HepG2 (cell line): ENCODE data around the gene SLC11A1. TPM values are rescaled to one million over a fixed set of nuclear protein-coding genes. Genes with fewer than 3 reads are reported as not detected.

Source experiments
- AKAP8 ChIP-seq: sonication (generic); formaldehyde crosslinking; IDR thresholded peaks from 2 replicates; pipeline ENCODE4 v1.5.1; 2020; ENCODE audit warnings: mild to moderate bottlenecking, missing genetic modification reagents
- BRD4 ChIP-seq: sonication (generic); formaldehyde crosslinking; IDR thresholded peaks from 2 replicates; pipeline ENCODE4 v1.4.0; 2020; ENCODE audit warnings: missing genetic modification reagents
- CAMTA2 ChIP-seq: sonication (generic); formaldehyde crosslinking; IDR thresholded peaks from 2 replicates; pipeline ENCODE4 v1.4.0; 2020; ENCODE audit warnings: mild to moderate bottlenecking, missing genetic modification reagents, borderline replicate concordance
- EEA1 ChIP-seq: sonication (generic); formaldehyde crosslinking; IDR thresholded peaks from 2 replicates; pipeline ENCODE4 v1.5.1; 2020; ENCODE audit warnings: mild to moderate bottlenecking, missing genetic modification reagents, borderline replicate concordance
- FLYWCH1 ChIP-seq: sonication (generic); formaldehyde crosslinking; IDR thresholded peaks from 2 replicates; pipeline ENCODE4 v1.8.1; 2023; ENCODE audit warnings: mild to moderate bottlenecking, missing genetic modification reagents
- HNF4A ChIP-seq: sonication (generic); formaldehyde crosslinking; IDR thresholded peaks from 2 replicates; pipeline ENCODE4 v1.4.0; 2020; ENCODE audit warnings: missing genetic modification reagents
- KDM2A ChIP-seq: sonication (generic); formaldehyde crosslinking; IDR thresholded peaks from 2 replicates; pipeline ENCODE4 v1.4.0; 2020; ENCODE audit warnings: low read depth, missing genetic modification reagents, borderline replicate concordance
- KLF16 ChIP-seq, 2 experiments: sonication (generic) in 1 of 2; formaldehyde crosslinking in 1 of 2; IDR thresholded peaks; 2 replicates each; pipeline versions ENCODE4 v1.6.1 to v1.8.0; 2016 to 2023; ENCODE audit warnings: missing genetic modification reagents in 2 of 2, missing compliant biosample characterization in 1 of 2
- PAWR ChIP-seq: sonication (generic); formaldehyde crosslinking; IDR thresholded peaks from 2 replicates; pipeline ENCODE4 v1.4.0; 2020; ENCODE audit warnings: missing genetic modification reagents, mild to moderate bottlenecking, borderline replicate concordance
- SAFB2 ChIP-seq: sonication (generic); formaldehyde crosslinking; IDR thresholded peaks from 2 replicates; pipeline ENCODE4 v1.5.1; 2020; ENCODE audit warnings: missing genetic modification reagents, low read depth, mild to moderate bottlenecking, borderline replicate concordance
- UBTF ChIP-seq: sonication (generic); formaldehyde crosslinking; IDR thresholded peaks from 2 replicates; pipeline ENCODE4 v1.4.0; 2020; ENCODE audit warnings: mild to moderate bottlenecking, missing genetic modification reagents
- ZBTB42 ChIP-seq: sonication (generic); formaldehyde crosslinking; IDR thresholded peaks from 2 replicates; pipeline ENCODE4 v1.5.0; 2020; ENCODE audit warnings: mild to moderate bottlenecking, missing genetic modification reagents
- ZNF121 ChIP-seq: sonication (generic); formaldehyde crosslinking; IDR thresholded peaks from 2 replicates; pipeline ENCODE4 v1.5.0; 2020; ENCODE audit warnings: mild to moderate bottlenecking, missing genetic modification reagents
- ZNF256 ChIP-seq: sonication (generic); formaldehyde crosslinking; conservative IDR thresholded peaks from 2 replicates; pipeline ENCODE4 v1.4.0; 2020; ENCODE audit warnings: missing genetic modification reagents
- ZNF501 ChIP-seq: sonication (generic); formaldehyde crosslinking; IDR thresholded peaks from 2 replicates; pipeline ENCODE4 v1.5.1; 2020; ENCODE audit warnings: mild to moderate bottlenecking, moderate library complexity, missing genetic modification reagents
- ZNF629 ChIP-seq: sonication (generic); formaldehyde crosslinking; conservative IDR thresholded peaks from 2 replicates; pipeline ENCODE4 v1.5.0; 2020; ENCODE audit warnings: missing genetic modification reagents
- ZNF678 ChIP-seq: sonication (generic); formaldehyde crosslinking; IDR thresholded peaks from 2 replicates; pipeline ENCODE4 v1.4.0; 2020; ENCODE audit warnings: mild to moderate bottlenecking, missing genetic modification reagents
- polyA plus RNA-seq, 8 experiments: library from polyadenylated mRNA; depleted of rRNA in 3 of 8; stranded (reverse) in 7 of 8; unstranded in 1 of 8; fragments of >200 nt; fragmentation: Illumina TruSeq in 4 of 8; extraction: Trizol in 4 of 8; gene quantifications; 2 replicates each; pipeline versions ENCODE4 v1.2.1 to v1.2.3, GENCODE V29; 2011 to 2016; ENCODE audit warnings: low read depth in 4 of 8, missing spikeins in 1 of 8, mixed read lengths in 1 of 8; ENCODE audit not compliant: insufficient read depth in 1 of 8
- total RNA-seq, 5 experiments: library from RNA; depleted of rRNA; stranded (reverse); fragments of >200 nt; fragmentation: Illumina TruSeq; extraction: Trizol; gene quantifications; 2 replicates each; pipeline ENCODE4 v1.2.3, GENCODE V29; 2016; ENCODE audit warnings: low read depth in 1 of 5
- TF ChIP-seq, protein P1 (sequence below): sonication (generic); formaldehyde crosslinking; IDR thresholded peaks from 2 replicates; pipeline ENCODE4 v1.9.0; 2022; ENCODE audit warnings: missing genetic modification reagents, mild to moderate bottlenecking, borderline replicate concordance
- TF ChIP-seq, protein P2 (sequence below): sonication (generic); formaldehyde crosslinking; IDR thresholded peaks from 2 replicates; pipeline ENCODE4 v1.8.0; 2022; ENCODE audit warnings: missing genetic modification reagents, mild to moderate bottlenecking, inconsistent platforms, borderline replicate concordance
- TF ChIP-seq, protein P3 (sequence below): sonication (generic); formaldehyde crosslinking; IDR thresholded peaks from 2 replicates; pipeline ENCODE4 v1.4.0; 2020; ENCODE audit warnings: mild to moderate bottlenecking, missing genetic modification reagents
- TF ChIP-seq, protein P4 (sequence below): sonication (generic); formaldehyde crosslinking; IDR thresholded peaks from 2 replicates; pipeline ENCODE4 v1.5.0; 2020; ENCODE audit warnings: mild to moderate bottlenecking, missing genetic modification reagents, borderline replicate concordance

The SLC11A1 gene
- total and polyA plus RNA-seq, 2 of the 13 experiments (the other 11 are each of a cell fraction or from before 2014, with no cell fraction given) = 0.33 to 2.3 TPM

GRCh38 chr2:218419630-218420216 is 37.6 kb downstream of the SLC11A1 start (continued):
- TF ChIP-seq KDM2A = 0 out of 2 replicates have a peak, but pooled peaks have one; percentile 16
- peak; percentile 3; the same call in 1 of the 2 replicates for TF ChIP-seq HNF4A (CRISPR knock-in tag)
- TF ChIP-seq ZBTB42 (CRISPR knock-in tag) = 0 out of 2 replicates have a peak, but pooled peaks have one; percentile 24
- TF ChIP-seq PAWR = 0 out of 2 replicates have a peak, but pooled peaks have one; percentile 48
- peak; percentile 80 for TF ChIP-seq ZNF629 (CRISPR knock-in tag)
- TF ChIP-seq SAFB2 (CRISPR knock-in tag) = peak; percentile 44; the same call in 1 of the 2 replicates
- 0 out of 2 replicates have a peak, but pooled peaks have one; percentile 30 for TF ChIP-seq ZNF501 (CRISPR knock-in tag)
- no peak for TF ChIP-seq KLF16 (CRISPR knock-in tag; IDR thresholded peaks at IDR 0.05)
- TF ChIP-seq AKAP8 (CRISPR knock-in tag) = 0 out of 2 replicates have a peak, but pooled peaks have one; percentile 50
- TF ChIP-seq ZNF121 (CRISPR knock-in tag) = peak; percentile 62; the same call in 1 of the 2 replicates
- TF ChIP-seq, protein P1, sequence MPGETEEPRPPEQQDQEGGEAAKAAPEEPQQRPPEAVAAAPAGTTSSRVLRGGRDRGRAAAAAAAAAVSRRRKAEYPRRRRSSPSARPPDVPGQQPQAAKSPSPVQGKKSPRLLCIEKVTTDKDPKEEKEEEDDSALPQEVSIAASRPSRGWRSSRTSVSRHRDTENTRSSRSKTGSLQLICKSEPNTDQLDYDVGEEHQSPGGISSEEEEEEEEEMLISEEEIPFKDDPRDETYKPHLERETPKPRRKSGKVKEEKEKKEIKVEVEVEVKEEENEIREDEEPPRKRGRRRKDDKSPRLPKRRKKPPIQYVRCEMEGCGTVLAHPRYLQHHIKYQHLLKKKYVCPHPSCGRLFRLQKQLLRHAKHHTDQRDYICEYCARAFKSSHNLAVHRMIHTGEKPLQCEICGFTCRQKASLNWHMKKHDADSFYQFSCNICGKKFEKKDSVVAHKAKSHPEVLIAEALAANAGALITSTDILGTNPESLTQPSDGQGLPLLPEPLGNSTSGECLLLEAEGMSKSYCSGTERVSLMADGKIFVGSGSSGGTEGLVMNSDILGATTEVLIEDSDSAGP (CRISPR knock-in tag) = peak; percentile 45; the same call in 1 of the 2 replicates
- TF ChIP-seq BRD4 (CRISPR knock-in tag) = 0 out of 2 replicates have a peak, but pooled peaks have one; percentile 16
- 0 out of 2 replicates have a peak, but pooled peaks have one; percentile 49 for TF ChIP-seq EEA1 (CRISPR knock-in tag)
- no peak for TF ChIP-seq ZNF256 (CRISPR knock-in tag)
- TF ChIP-seq, protein P2, sequence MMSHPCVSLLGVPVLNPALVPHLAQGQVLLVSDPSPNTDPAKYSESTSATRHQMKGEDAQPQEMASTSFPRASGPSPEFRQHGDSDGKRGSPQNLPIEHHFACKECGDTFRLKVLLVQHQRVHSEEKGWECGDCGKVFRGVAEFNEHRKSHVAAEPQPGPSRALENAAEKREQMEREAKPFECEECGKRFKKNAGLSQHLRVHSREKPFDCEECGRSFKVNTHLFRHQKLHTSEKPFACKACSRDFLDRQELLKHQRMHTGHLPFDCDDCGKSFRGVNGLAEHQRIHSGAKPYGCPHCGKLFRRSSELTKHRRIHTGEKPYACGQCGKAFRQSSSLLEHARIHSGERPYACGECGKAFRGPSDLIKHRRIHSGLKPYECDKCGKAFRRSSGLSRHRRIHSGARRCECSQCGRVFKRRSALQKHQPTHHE = 0 out of 2 replicates have a peak, but pooled peaks have one; percentile 24
- TF ChIP-seq FLYWCH1 (CRISPR knock-in tag) = no peak
- TF ChIP-seq, protein P3, sequence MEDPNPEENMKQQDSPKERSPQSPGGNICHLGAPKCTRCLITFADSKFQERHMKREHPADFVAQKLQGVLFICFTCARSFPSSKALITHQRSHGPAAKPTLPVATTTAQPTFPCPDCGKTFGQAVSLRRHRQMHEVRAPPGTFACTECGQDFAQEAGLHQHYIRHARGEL (CRISPR knock-in tag) = peak; percentile 88
- TF ChIP-seq, protein P4, sequence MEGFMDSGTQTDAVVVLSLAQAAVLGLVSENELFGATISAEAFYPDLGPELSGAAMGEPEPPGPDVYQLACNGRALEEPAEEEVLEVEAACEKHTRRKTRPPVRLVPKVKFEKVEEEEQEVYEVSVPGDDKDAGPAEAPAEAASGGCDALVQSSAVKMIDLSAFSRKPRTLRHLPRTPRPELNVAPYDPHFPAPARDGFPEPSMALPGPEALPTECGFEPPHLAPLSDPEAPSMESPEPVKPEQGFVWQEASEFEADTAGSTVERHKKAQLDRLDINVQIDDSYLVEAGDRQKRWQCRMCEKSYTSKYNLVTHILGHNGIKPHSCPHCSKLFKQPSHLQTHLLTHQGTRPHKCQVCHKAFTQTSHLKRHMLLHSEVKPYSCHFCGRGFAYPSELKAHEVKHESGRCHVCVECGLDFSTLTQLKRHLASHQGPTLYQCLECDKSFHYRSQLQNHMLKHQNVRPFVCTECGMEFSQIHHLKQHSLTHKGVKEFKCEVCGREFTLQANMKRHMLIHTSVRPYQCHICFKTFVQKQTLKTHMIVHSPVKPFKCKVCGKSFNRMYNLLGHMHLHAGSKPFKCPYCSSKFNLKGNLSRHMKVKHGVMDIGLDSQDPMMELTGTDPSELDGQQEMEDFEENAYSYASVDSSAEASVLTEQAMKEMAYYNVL (CRISPR knock-in tag) = peak; percentile 39; the same call in 1 of the 2 replicates
- peak; percentile 29; the same call in 1 of the 2 replicates for TF ChIP-seq CAMTA2
- TF ChIP-seq ZNF678 (CRISPR knock-in tag) = 0 out of 2 replicates have a peak, but pooled peaks have one; percentile 38
- peak; percentile 39; the same call in 1 of the 2 replicates for TF ChIP-seq UBTF
